NCI-H345 treated with DMSO at 0.1 percent for 48 hours (cell line): Measurements from ENCODE around the gene ASRGL1.

Experiments
- DNase-seq: peaks from one replicate; lab custom pipeline; 2025; ENCODE audit not compliant: unreplicated experiment; lab: John Stamatoyannopoulos, UW

Gene ASRGL1

GRCh38 chr11:62439785-62440602, 102.7 kb downstream of the ASRGL1 start:
- DNase-seq = no peak
